ENCODE measurements around the gene NUP98.
A peak's percentile ranks its signal among the peaks of the same experiment; 100 is the strongest.
"Not testable (repeated sequence)": the region's sequence is repeated elsewhere in the genome, so short reads cannot be mapped to it uniquely, and the experiment has no call there.

The NUP98 gene

GRCh38 chr11:3666023-3666530 is 131.3 kb downstream of the NUP98 start:
- DNase-seq, result no peak

GRCh38 chr11:3665336-3666022 is 131.9 kb downstream of the NUP98 start:
- no peak for DNase-seq

- DNase-seq, result no peak
Measured at GRCh38 chr11:3664032-3664630, 133.2 kb downstream of the NUP98 start.

GRCh38 chr11:3662856-3663255 is 134.5 kb downstream of the NUP98 start:
- DNase-seq, result no peak

GRCh38 chr11:3660960-3661359 is 136.4 kb downstream of the NUP98 start:
- no peak for DNase-seq

- no peak for DNase-seq
Measured at GRCh38 chr11:3659595-3660515, 137.5 kb downstream of the NUP98 start.

- no peak for DNase-seq
Measured at GRCh38 chr11:3658252-3658651, 139.1 kb downstream of the NUP98 start.

GRCh38 chr11:3657331-3657730 is 140.0 kb downstream of the NUP98 start:
- DNase-seq, result not testable (repeated sequence)

- no peak for DNase-seq
Measured at GRCh38 chr11:3655547-3655946, 141.8 kb downstream of the NUP98 start.

- DNase-seq, result not testable (repeated sequence)
Measured at GRCh38 chr11:3652514-3652913, 144.8 kb downstream of the NUP98 start.

- not testable (repeated sequence) for DNase-seq
Measured at GRCh38 chr11:3649374-3649773, 148.0 kb downstream of the NUP98 start.

GRCh38 chr11:3648843-3649242 is 148.5 kb downstream of the NUP98 start:
- DNase-seq, result not testable (repeated sequence)

- DNase-seq, result no peak
Measured at GRCh38 chr11:3645552-3645951, 151.8 kb downstream of the NUP98 start.

GRCh38 chr11:3644817-3645235 is 152.5 kb downstream of the NUP98 start, which contains the start of gene ART1:
ART1 (plus strand) TSS chr11:3645128; CDS start chr11:3659214, 14,086 bp downstream.
- DNase-seq, result no peak

- DNase-seq, result not testable (repeated sequence)
Measured at GRCh38 chr11:3643102-3643546, 154.2 kb downstream of the NUP98 start.

GRCh38 chr11:3642071-3642951 is 155.0 kb downstream of the NUP98 start:
- DNase-seq, result peak; percentile 19

- DNase-seq, result no peak
Measured at GRCh38 chr11:3641701-3642070, 155.7 kb downstream of the NUP98 start, which contains the start of gene ART5. ART5 (minus strand) TSS chr11:3641992; CDS start chr11:3641862, 130 bp downstream.

- DNase-seq, result no peak
Measured at GRCh38 chr11:3641191-3641590, 156.2 kb downstream of the NUP98 start.

GRCh38 chr11:3639841-3640240 is 157.5 kb downstream of the NUP98 start:
- DNase-seq, result no peak

- no peak for DNase-seq
Measured at GRCh38 chr11:3638513-3638912, 158.8 kb downstream of the NUP98 start.

GRCh38 chr11:3637201-3637600 is 160.2 kb downstream of the NUP98 start:
- DNase-seq, result no peak
